Measurements from ENCODE around the gene KDELR3.

Gene KDELR3

DNA sequence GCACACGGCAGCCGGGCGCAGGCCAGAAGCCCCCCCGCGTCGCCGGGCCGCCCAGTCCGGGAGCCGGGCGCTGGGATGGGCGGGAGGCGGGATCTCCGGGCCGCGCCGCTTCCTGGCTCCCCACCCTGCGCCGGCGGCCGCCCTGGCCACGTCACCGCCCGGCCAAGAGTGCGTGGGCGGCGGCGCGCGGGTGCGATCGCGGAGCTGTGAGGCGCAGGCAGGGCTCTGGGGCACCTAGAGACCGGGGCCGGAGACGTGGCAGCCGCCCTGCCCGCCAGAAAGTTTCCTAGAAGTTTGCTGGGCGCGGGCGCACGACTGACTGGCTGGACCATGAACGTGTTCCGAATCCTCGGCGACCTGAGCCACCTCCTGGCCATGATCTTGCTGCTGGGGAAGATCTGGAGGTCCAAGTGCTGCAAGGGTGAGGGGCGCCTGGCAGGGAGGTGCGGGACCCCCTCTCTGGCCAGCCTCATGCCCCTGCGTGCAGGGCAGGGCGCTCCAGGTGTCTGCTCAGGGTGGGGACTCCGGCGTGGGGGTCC is at the start of gene KDELR3:
TSS of gene KDELR3 (plus strand) at position 193 of the 539 bp plus-strand sequence. CDS start at position 331, 138 bp downstream.
- H3K4me3 ChIP-seq (ENCODE audit: low read depth in 1 of 2, low read length in 2 of 2), result peak within 1 kb of the TSS; percentile 67 to 84
- no peaks in the 10 kb centered on the region for H3K9me3 ChIP-seq (ENCODE audit: low read length)
- H3K9ac ChIP-seq (ENCODE audit: low read length), result peak within 1 kb of the TSS; percentile 27
- H3K27me3 ChIP-seq (ENCODE audit: control insufficient read depth in 1 of 2, insufficient read depth in 2 of 2, low read length in 2 of 2), result peaks cover 0 to 13% of the 10 kb centered on the region in 2 donors
- H3K36me3 ChIP-seq (ENCODE audit: insufficient read depth, low read length), result no peaks in the 10 kb centered on the region
- H3K27ac ChIP-seq (ENCODE audit: low read depth, low read length), result peak within 1 kb of the TSS; percentile 72
- H3K4me1 ChIP-seq (ENCODE audit: insufficient read depth, low read length), result peaks cover 12% of the 10 kb centered on the region

GRCh38 chr22:38418589-38418988 is 49.3 kb upstream of the KDELR3 start:
- Histone ChIP-seq H3K27ac (ENCODE audit: low read depth, low read length) (no peak overlapping the region), H3K4me1 (ENCODE audit: insufficient read depth, low read length) (no peaks in the 10 kb centered on the region), H3K4me3 (ENCODE audit: low read depth in 1 of 2, low read length in 2 of 2) (no peak overlapping the region), H3K9me3 (ENCODE audit: low read length) (no peaks in the 10 kb centered on the region), H3K36me3 (ENCODE audit: insufficient read depth, low read length) (no peaks in the 10 kb centered on the region), H3K27me3 (ENCODE audit: control insufficient read depth in 1 of 2, insufficient read depth in 2 of 2, low read length in 2 of 2) (no peaks in the 10 kb centered on the region), H3K9ac (ENCODE audit: low read length) (no peak overlapping the region)

GRCh38 chr22:38419121-38419857 is 48.6 kb upstream of the KDELR3 start:
- no peaks in the 10 kb centered on the region for H3K27me3 ChIP-seq (ENCODE audit: control insufficient read depth in 1 of 2, insufficient read depth in 2 of 2, low read length in 2 of 2)

GRCh38 chr22:38419858-38420160 is 48.1 kb upstream of the KDELR3 start:
- Histone ChIP-seq H3K27ac (ENCODE audit: low read depth, low read length) (no peak overlapping the region), H3K9ac (ENCODE audit: low read length) (no peak overlapping the region), H3K27me3 (ENCODE audit: control insufficient read depth in 1 of 2, insufficient read depth in 2 of 2, low read length in 2 of 2) (no peaks in the 10 kb centered on the region), H3K36me3 (ENCODE audit: insufficient read depth, low read length) (no peaks in the 10 kb centered on the region), H3K4me1 (ENCODE audit: insufficient read depth, low read length) (no peaks in the 10 kb centered on the region), H3K4me3 (ENCODE audit: low read depth in 1 of 2, low read length in 2 of 2) (no peak overlapping the region), H3K9me3 (ENCODE audit: low read length) (no peaks in the 10 kb centered on the region)

More at GRCh38 chr22:38419121-38419857, 48.6 kb upstream of the KDELR3 start:
- Histone ChIP-seq H3K27ac (ENCODE audit: low read depth, low read length) (no peak overlapping the region), H3K36me3 (ENCODE audit: insufficient read depth, low read length) (no peaks in the 10 kb centered on the region), H3K4me1 (ENCODE audit: insufficient read depth, low read length) (no peaks in the 10 kb centered on the region), H3K9ac (ENCODE audit: low read length) (no peak overlapping the region), H3K9me3 (ENCODE audit: low read length) (no peaks in the 10 kb centered on the region), H3K4me3 (ENCODE audit: low read depth in 1 of 2, low read length in 2 of 2) (no peak overlapping the region)

DNA sequence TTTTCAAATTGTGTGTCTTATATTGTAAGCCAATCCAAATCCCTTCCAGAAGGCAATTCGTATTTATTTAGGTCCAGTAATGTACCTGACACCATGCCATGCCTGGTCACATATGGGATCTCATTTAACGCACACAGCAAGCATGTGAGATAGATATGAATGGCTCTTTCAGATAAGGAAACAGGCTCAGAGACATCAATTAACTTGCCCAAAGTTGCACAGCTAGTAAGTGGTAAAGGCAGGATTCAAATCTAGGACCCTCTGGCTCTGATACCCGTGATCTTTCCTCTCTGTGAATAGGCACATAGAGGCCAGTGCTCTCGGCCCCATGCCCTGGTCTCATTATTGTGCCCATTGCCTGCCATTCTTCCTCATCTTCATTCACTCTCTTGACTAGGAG is 47.2 kb upstream of the KDELR3 start:
- no peak overlapping the region for H3K9ac ChIP-seq (ENCODE audit: low read length)
- no peak overlapping the region for H3K4me3 ChIP-seq (ENCODE audit: low read depth in 1 of 2, low read length in 2 of 2)
- H3K9me3 ChIP-seq (ENCODE audit: low read length), result no peaks in the 10 kb centered on the region
- H3K36me3 ChIP-seq (ENCODE audit: insufficient read depth, low read length), result no peaks in the 10 kb centered on the region
- H3K27me3 ChIP-seq (ENCODE audit: control insufficient read depth in 1 of 2, insufficient read depth in 2 of 2, low read length in 2 of 2), result no peaks in the 10 kb centered on the region
- H3K27ac ChIP-seq (ENCODE audit: low read depth, low read length), result no peak overlapping the region
- no peaks in the 10 kb centered on the region for H3K4me1 ChIP-seq (ENCODE audit: insufficient read depth, low read length)

- Histone ChIP-seq H3K36me3 (ENCODE audit: insufficient read depth, low read length) (no peaks in the 10 kb centered on the region), H3K4me3 (ENCODE audit: low read depth in 1 of 2, low read length in 2 of 2) (no peak overlapping the region), H3K4me1 (ENCODE audit: insufficient read depth, low read length) (no peaks in the 10 kb centered on the region), H3K9ac (ENCODE audit: low read length) (no peak overlapping the region), H3K9me3 (ENCODE audit: low read length) (no peaks in the 10 kb centered on the region), H3K27me3 (ENCODE audit: control insufficient read depth in 1 of 2, insufficient read depth in 2 of 2, low read length in 2 of 2) (no peaks in the 10 kb centered on the region), H3K27ac (ENCODE audit: low read depth, low read length) (no peak overlapping the region)
Measured at GRCh38 chr22:38422611-38423511, 45.0 kb upstream of the KDELR3 start.

GRCh38 chr22:38423512-38424503 is 44.1 kb upstream of the KDELR3 start:
- Histone ChIP-seq H3K9ac (ENCODE audit: low read length) (no peak overlapping the region), H3K4me1 (ENCODE audit: insufficient read depth, low read length) (no peaks in the 10 kb centered on the region), H3K9me3 (ENCODE audit: low read length) (no peaks in the 10 kb centered on the region), H3K27ac (ENCODE audit: low read depth, low read length) (no peak overlapping the region), H3K36me3 (ENCODE audit: insufficient read depth, low read length) (no peaks in the 10 kb centered on the region), H3K4me3 (ENCODE audit: low read depth in 1 of 2, low read length in 2 of 2) (no peak overlapping the region), H3K27me3 (ENCODE audit: control insufficient read depth in 1 of 2, insufficient read depth in 2 of 2, low read length in 2 of 2) (no peaks in the 10 kb centered on the region)

DNA sequence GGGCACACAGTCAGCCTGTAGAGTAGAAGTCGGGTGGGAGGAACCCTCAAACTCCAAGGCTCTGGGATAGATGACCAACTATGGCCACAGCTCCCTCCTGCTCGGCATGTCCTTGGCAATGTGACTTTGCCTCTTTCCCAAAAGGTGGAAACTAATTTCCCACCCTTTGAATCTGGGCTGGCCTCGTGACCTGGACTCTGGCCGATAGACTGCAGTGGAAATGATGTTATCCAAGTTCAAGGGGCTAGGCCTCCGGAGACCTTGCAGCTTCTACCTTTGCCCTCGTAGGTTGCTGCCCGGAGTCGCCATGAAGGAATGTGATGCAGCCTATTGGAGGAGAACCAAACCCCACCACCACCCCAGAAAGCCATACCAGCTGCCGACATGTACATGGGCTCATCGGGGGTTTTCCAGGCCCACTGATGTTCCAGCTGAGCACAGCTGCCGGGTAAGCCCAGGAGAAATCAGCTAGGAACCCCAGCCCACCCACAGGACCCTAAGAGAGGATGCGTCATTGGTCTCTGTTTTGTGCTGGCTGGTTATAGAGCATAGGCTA is 43.3 kb upstream of the KDELR3 start:
- H3K9ac ChIP-seq (ENCODE audit: low read length), result no peak overlapping the region
- no peak overlapping the region for H3K27ac ChIP-seq (ENCODE audit: low read depth, low read length)
- H3K9me3 ChIP-seq (ENCODE audit: low read length), result no peaks in the 10 kb centered on the region
- no peaks in the 10 kb centered on the region for H3K27me3 ChIP-seq (ENCODE audit: control insufficient read depth in 1 of 2, insufficient read depth in 2 of 2, low read length in 2 of 2)
- no peak overlapping the region for H3K4me3 ChIP-seq (ENCODE audit: low read depth in 1 of 2, low read length in 2 of 2)
- H3K36me3 ChIP-seq (ENCODE audit: insufficient read depth, low read length), result no peaks in the 10 kb centered on the region
- H3K4me1 ChIP-seq (ENCODE audit: insufficient read depth, low read length), result no peaks in the 10 kb centered on the region

- H3K36me3 ChIP-seq (ENCODE audit: insufficient read depth, low read length), result no peaks in the 10 kb centered on the region
- H3K4me3 ChIP-seq (ENCODE audit: low read depth in 1 of 2, low read length in 2 of 2), result no peak overlapping the region
- H3K9me3 ChIP-seq (ENCODE audit: low read length), result no peaks in the 10 kb centered on the region
- no peak overlapping the region for H3K9ac ChIP-seq (ENCODE audit: low read length)
- H3K4me1 ChIP-seq (ENCODE audit: insufficient read depth, low read length), result no peaks in the 10 kb centered on the region
- no peaks in the 10 kb centered on the region for H3K27me3 ChIP-seq (ENCODE audit: control insufficient read depth in 1 of 2, insufficient read depth in 2 of 2, low read length in 2 of 2)
- no peak overlapping the region for H3K27ac ChIP-seq (ENCODE audit: low read depth, low read length)
Measured at GRCh38 chr22:38426628-38427027, 41.3 kb upstream of the KDELR3 start.

DNA sequence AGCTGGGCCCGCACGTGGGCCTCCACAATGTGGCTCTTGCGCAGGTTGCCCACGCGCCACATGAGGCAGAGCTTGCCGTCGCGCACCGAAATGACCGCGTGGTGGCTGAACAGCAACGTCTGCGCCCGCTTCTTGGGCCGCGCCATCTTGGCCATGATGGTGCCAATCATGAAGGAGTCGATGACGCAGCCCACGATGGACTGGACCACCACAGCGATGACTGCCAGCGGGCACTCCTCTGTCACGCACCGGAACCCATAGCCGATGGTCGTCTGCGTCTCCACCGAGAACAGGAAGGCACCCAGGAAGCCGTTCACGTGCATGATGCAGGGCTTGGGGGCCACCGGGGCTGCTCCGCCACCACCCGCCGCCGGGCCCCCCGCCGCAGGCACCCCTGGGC is 40.4 kb upstream of the KDELR3 start:
- Histone ChIP-seq H3K9me3 (ENCODE audit: low read length) (no peaks in the 10 kb centered on the region), H3K9ac (ENCODE audit: low read length) (no peak overlapping the region), H3K27ac (ENCODE audit: low read depth, low read length) (no peak overlapping the region), H3K4me3 (ENCODE audit: low read depth in 1 of 2, low read length in 2 of 2) (no peak overlapping the region), H3K4me1 (ENCODE audit: insufficient read depth, low read length) (no peaks in the 10 kb centered on the region), H3K27me3 (ENCODE audit: control insufficient read depth in 1 of 2, insufficient read depth in 2 of 2, low read length in 2 of 2) (no peaks in the 10 kb centered on the region), H3K36me3 (ENCODE audit: insufficient read depth, low read length) (no peaks in the 10 kb centered on the region)

All from muscle layer of colon (tissue), 2 donors.